Cardiac fibroblast (primary cell): ENCODE measurements around the gene ETV3L.

ENCODE experiments used
- DNase-seq, 2 donors: peaks; one replicate each; pipeline versions ENCODE4 v3.0.0 to v3.0.0-alpha.2; 2010; ENCODE audit warnings: low read depth in 2 of 2
- H3K4me3 ChIP-seq, 2 donors: replicated peaks in 1 of 2; 1 replicate in 1 of 2; 2 replicates in 1 of 2; pipeline ENCODE4 v1.5.1; 2011; ENCODE audit warnings: low read depth in 2 of 2, low read length in 2 of 2, mild to moderate bottlenecking in 2 of 2, moderate library complexity in 1 of 2
- CTCF ChIP-seq: IDR thresholded peaks from one replicate; pipeline ENCODE4 v1.5.1; 2011; ENCODE audit warnings: low read depth, mild to moderate bottlenecking, low read length, inconsistent platforms

The ETV3L gene

GRCh38 chr1:157142765-157143423, 43.3 kb upstream of the ETV3L start:
- peak in 1 of 2 donors; percentile 7 for DNase-seq
- no peak for TF ChIP-seq CTCF
- H3K4me3 ChIP-seq = no peak overlapping the region

GRCh38 chr1:157142201-157142600, 42.6 kb upstream of the ETV3L start:
- TF ChIP-seq CTCF = no peak
- no peak overlapping the region for H3K4me3 ChIP-seq
- no peak for DNase-seq

- no peak overlapping the region for H3K4me3 ChIP-seq
- TF ChIP-seq CTCF = no peak
- no peak for DNase-seq
Measured at GRCh38 chr1:157141212-157141855, 41.7 kb upstream of the ETV3L start.

- no peak overlapping the region for H3K4me3 ChIP-seq
- TF ChIP-seq CTCF = no peak
- peak in 1 of 2 donors; percentile 12 for DNase-seq
Measured at GRCh38 chr1:157140063-157140588, 40.5 kb upstream of the ETV3L start.

- H3K4me3 ChIP-seq = peak overlapping the region; percentile 97 to 98
- DNase-seq = no peak
- no peak for TF ChIP-seq CTCF
Measured at GRCh38 chr1:157139052-157139715, 39.6 kb upstream of the ETV3L start.

- peak within 1 kb of the TSS; percentile 97 to 98 for H3K4me3 ChIP-seq
- DNase-seq = peak; percentile 94 to 96
- TF ChIP-seq CTCF = no peak
Measured at GRCh38 chr1:157138220-157139051, 38.8 kb upstream of the ETV3L start, which contains the start of gene ETV3. ETV3 (minus strand) TSS chr1:157138395; CDS start chr1:157136352, 2,043 bp downstream.
